RWPE2 (cell line): ENCODE data around the gene DACH1.

Experiments used
- ATAC-seq: fragments of 200-7000 bp; cut with Tn5 transposase; 3 replicates; pipeline ENCODE4 v1.9.1; 2021; ENCODE audit warnings: low read depth
- DNase-seq: peaks from one replicate; pipeline ENCODE4 v3.0.0-alpha.2; 2020; ENCODE audit warnings: low spot score
- H3K27ac ChIP-seq: fragments of 450-650 bp; 2 replicates; pipeline ENCODE4 v1.5.1; 2017; ENCODE audit warnings: mild to moderate bottlenecking; ENCODE audit not compliant: poor library complexity, severe bottlenecking
- H3K27me3 ChIP-seq: fragments of 250-450 bp; sonication (Bioruptor Pico); 2 replicates; pipeline ENCODE4 v1.5.1; 2021; ENCODE audit warnings: mild to moderate bottlenecking, moderate library complexity; ENCODE audit not compliant: insufficient read depth, poor library complexity, severe bottlenecking
- H3K36me3 ChIP-seq: fragments of 250-450 bp; sonication (Bioruptor Pico); 2 replicates; pipeline ENCODE4 v1.5.1; 2020; ENCODE audit warnings: low read depth, mild to moderate bottlenecking, moderate library complexity
- H3K4me1 ChIP-seq: fragments of 250-450 bp; sonication (Bioruptor Pico); 2 replicates; pipeline ENCODE4 v1.5.1; 2021; ENCODE audit warnings: mild to moderate bottlenecking, moderate library complexity; ENCODE audit not compliant: insufficient read depth, poor library complexity, severe bottlenecking
- H3K4me3 ChIP-seq: fragments of 250-450 bp; sonication (Bioruptor Pico); 2 replicates; pipeline ENCODE4 v1.5.1; 2021; ENCODE audit warnings: mild to moderate bottlenecking, moderate library complexity; ENCODE audit not compliant: severe bottlenecking
- H3K9me3 ChIP-seq: fragments of 250-450 bp; sonication (Bioruptor Pico); 2 replicates; pipeline ENCODE4 v1.5.1; 2021; ENCODE audit warnings: mild to moderate bottlenecking, moderate library complexity; ENCODE audit not compliant: severe bottlenecking
- TF ChIP-seq, protein P1 (sequence below): fragments of 450-650 bp; IDR thresholded peaks from one replicate; pipeline ENCODE4 v1.5.1; 2017; ENCODE audit warnings: mild to moderate bottlenecking, moderate library complexity; ENCODE audit not compliant: poor library complexity, severe bottlenecking

The DACH1 gene

DNA sequence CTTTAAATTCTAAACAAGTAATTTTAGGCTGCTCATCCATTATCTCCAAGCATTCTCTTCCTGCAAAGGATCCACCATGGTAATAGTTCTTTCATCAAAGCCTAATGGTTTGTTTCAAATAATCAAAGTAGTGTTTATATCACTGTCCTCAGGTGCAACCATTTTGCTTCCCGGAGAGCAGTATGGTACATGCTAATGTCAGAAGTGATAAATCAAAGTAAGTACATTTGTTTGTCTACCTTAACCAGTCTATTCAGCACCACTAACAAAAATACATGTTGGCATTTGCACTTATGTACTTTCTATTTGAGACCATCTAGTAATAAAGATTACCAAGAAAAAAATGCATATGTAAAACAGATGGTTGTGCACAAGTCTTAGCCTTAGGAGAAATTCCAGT lies 37.5 kb downstream of the DACH1 start:
- ATAC-seq (no peak), DNase-seq (no peak)
- TF ChIP-seq, protein P1, sequence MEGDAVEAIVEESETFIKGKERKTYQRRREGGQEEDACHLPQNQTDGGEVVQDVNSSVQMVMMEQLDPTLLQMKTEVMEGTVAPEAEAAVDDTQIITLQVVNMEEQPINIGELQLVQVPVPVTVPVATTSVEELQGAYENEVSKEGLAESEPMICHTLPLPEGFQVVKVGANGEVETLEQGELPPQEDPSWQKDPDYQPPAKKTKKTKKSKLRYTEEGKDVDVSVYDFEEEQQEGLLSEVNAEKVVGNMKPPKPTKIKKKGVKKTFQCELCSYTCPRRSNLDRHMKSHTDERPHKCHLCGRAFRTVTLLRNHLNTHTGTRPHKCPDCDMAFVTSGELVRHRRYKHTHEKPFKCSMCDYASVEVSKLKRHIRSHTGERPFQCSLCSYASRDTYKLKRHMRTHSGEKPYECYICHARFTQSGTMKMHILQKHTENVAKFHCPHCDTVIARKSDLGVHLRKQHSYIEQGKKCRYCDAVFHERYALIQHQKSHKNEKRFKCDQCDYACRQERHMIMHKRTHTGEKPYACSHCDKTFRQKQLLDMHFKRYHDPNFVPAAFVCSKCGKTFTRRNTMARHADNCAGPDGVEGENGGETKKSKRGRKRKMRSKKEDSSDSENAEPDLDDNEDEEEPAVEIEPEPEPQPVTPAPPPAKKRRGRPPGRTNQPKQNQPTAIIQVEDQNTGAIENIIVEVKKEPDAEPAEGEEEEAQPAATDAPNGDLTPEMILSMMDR: no peak
- Histone ChIP-seq H3K4me3 (no peak overlapping the region), H3K27me3 (peaks cover 3% of the 10 kb centered on the region), H3K27ac (no peak overlapping the region), H3K9me3 (no peaks in the 10 kb centered on the region), H3K4me1 (no peaks in the 10 kb centered on the region), H3K36me3 (no peaks in the 10 kb centered on the region)

DNA sequence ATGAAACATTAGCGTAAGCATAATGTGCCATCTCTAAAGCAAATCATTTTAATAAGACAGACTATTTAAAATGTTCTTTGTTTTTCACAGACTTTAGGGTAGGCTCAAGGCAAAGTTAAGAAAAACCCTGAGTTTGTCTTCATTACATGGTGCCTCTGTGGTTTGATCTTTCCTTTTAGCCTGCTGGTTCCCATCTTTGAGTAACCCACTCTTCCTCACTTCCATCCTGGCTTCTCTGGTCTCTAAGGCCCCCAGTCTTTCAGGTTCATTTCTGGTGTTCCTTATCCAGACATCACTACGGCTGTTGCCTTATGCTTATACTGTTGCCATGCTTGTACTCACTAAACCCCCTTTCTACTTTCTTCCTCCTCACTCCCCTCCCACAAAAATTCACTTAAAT lies 38.4 kb downstream of the DACH1 start:
- ATAC-seq: no peak
- Histone ChIP-seq H3K4me1 (no peaks in the 10 kb centered on the region), H3K27me3 (peaks cover 7% of the 10 kb centered on the region), H3K9me3 (no peaks in the 10 kb centered on the region), H3K4me3 (no peak overlapping the region), H3K27ac (no peak overlapping the region), H3K36me3 (no peaks in the 10 kb centered on the region)
- no peak for DNase-seq
- TF ChIP-seq, protein P1: no peak

DNA sequence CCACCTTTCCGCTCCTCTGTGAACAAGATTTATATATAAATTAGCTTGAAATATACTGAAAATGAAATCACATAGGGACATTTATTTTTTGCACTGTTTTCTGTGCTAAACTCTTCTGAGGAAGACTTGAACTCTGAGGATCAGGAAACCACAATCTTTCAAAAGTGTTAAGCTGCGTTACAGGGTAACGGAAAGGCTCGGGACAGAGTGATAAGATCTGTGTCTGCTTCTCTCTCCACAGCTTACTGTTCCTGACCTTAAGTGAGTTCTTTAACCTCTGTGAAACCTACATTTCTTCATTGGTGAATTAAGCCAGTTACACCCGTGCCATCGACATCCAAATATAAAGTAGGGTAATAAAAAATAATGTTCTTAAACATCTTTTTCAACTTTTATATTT lies 38.9 kb downstream of the DACH1 start:
- TF ChIP-seq, protein P1: no peak
- no peaks in the 10 kb centered on the region for H3K36me3 ChIP-seq
- no peak overlapping the region for H3K27ac ChIP-seq
- H3K4me3 ChIP-seq: no peak overlapping the region
- no peaks in the 10 kb centered on the region for H3K4me1 ChIP-seq
- H3K9me3 ChIP-seq: no peaks in the 10 kb centered on the region
- ATAC-seq (no peak), DNase-seq (no peak)
- peaks cover 9% of the 10 kb centered on the region for H3K27me3 ChIP-seq

DNA sequence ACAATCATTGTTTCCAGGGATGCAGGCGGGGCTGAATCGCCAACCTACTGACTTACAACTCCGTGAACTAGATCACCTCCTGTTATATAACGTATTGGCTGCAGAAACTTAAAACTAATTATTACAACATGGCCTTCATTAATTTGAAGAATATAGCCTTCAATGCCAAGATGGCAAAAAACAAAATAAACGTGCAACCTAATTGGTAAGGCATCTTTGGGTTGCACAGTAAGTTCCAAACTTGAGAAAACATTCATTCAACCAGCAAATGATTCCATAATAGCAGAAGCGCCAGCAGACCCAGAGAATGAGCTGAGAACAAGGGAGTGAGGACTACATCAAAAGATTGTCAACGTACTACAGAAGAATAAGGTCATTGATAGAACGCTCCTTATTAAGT lies 39.8 kb downstream of the DACH1 start:
- Histone ChIP-seq H3K4me1 (no peaks in the 10 kb centered on the region), H3K36me3 (no peaks in the 10 kb centered on the region), H3K9me3 (no peaks in the 10 kb centered on the region), H3K4me3 (no peak overlapping the region), H3K27me3 (peaks cover 9% of the 10 kb centered on the region), H3K27ac (no peak overlapping the region)
- ATAC-seq (no peak), DNase-seq (no peak)
- TF ChIP-seq, protein P1: no peak

DNA sequence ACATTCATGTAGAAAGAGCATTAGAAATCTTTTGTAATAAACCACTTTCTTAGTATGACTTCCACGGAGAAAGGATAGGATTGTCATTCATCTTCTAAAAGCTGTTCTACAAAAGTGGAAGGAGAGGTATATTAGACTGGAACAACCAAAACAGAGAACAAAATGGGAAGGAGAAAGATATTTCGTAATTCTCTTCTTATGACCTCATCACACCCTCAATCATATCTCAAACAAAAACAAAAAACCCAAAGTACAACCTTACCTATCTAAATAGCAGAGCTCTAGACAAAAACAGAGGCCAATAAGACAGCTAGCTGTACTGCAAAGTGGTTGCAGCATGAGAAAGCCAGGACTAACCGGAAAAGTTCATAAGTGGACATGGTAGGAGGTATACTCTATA lies 46.3 kb downstream of the DACH1 start:
- Histone ChIP-seq H3K27me3 (peaks cover 9% of the 10 kb centered on the region), H3K27ac (no peak overlapping the region), H3K4me1 (no peaks in the 10 kb centered on the region), H3K9me3 (no peaks in the 10 kb centered on the region), H3K36me3 (no peaks in the 10 kb centered on the region), H3K4me3 (no peak overlapping the region)
- ATAC-seq (no peak), DNase-seq (no peak)
- TF ChIP-seq, protein P1: no peak
